G401.6 (cell line): Measurements from ENCODE around the gene FA2H.
"Not testable (repeated sequence)": the region's sequence is repeated elsewhere in the genome, so short reads cannot be mapped to it uniquely, and the experiment has no call there.

Experiments used
- FAIRE-seq: peaks from 2 replicates; lab custom pipeline; 2012; peaks lifted over from hg19 to GRCh38; lab: Jason Lieb, UNC

Gene FA2H

GRCh38 chr16:74769586-74770190 lies 4.9 kb downstream of the FA2H start:
- FAIRE-seq: no peak

- no peak for FAIRE-seq
Measured at GRCh38 chr16:74768239-74768638, 6.4 kb downstream of the FA2H start.

DNA sequence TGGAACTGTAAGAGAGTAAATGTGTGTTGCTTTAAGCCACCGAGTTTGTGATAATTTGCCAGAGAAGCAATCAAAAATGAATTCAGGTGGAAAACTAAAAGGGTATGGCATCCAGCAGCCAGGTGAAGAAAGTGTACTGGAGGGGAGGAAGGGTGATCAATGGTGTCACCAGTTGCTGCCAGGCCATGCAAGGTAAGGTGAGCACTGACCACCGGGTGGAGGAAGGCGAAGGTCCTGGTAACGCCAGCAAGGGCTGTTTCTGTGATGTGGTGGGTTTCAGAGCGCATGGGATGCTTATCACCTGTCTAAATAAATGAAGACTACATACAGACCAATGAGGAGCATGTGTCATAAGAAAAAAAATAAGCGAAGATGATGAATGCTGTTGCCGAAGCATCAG lies 6.9 kb downstream of the FA2H start:
- no peak for FAIRE-seq

DNA sequence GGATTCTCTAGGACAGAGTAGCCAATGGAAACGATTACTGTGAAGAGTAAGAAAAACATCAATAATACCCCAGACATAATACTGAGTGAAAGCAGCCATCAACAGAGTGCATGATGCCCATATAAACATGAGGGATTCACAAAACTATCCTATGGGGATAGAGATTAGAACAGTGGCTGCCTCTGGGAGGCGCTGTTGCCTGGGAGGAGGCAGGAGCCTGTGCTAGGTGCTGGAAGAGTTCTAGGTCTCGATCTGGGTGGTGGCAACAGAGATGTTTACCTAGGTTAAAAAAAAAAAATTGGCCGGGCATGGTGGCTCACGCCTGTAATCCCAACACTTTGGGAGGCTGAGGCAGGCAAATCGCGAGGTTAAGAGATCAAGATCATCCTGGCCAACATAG lies 7.9 kb downstream of the FA2H start:
- no peak for FAIRE-seq

DNA sequence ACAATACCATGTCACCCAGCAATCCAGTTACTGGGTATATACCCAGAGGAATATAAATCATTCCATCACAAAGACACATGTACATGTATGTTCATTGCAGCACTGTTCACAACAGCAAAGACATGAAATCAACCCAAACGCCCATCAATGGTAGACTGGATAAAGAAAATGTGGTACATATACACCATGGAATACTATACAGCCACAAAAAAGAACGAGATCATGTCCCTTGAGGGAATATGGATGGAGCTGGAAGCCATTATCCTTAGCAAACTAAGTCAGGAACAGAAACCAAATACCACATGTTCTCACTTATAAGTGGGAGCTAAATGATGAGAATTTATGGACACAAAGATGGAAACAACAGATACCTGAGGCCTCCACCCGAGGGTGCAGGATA lies 10.4 kb downstream of the FA2H start:
- FAIRE-seq: not testable (repeated sequence)

DNA sequence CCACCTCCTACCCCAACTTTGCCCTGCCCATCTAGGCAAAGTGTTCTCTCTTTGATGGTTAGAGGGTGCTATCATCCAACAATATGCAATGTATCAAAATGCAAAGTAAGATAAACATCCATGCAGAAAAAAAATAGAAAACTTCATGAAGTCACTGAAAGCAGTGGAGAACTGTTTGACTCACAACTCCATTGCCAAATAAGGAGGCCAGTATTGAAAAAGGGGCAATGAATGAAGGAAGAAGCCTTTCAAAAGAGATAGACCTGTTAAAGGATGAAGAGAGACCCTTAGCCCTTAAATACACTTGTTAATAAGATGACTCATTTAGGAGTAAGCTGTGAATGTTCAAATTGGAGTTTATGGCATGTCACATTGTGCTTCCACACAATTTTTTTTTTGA lies 13.0 kb downstream of the FA2H start:
- FAIRE-seq: no peak

GRCh38 chr16:74760007-74760767 lies 14.4 kb downstream of the FA2H start:
- no peak for FAIRE-seq

- FAIRE-seq: no peak
Measured at GRCh38 chr16:74759564-74759963, 15.1 kb downstream of the FA2H start.

GRCh38 chr16:74758801-74759200 lies 15.8 kb downstream of the FA2H start:
- FAIRE-seq: no peak

GRCh38 chr16:74757349-74757748 lies 17.3 kb downstream of the FA2H start:
- no peak for FAIRE-seq

DNA sequence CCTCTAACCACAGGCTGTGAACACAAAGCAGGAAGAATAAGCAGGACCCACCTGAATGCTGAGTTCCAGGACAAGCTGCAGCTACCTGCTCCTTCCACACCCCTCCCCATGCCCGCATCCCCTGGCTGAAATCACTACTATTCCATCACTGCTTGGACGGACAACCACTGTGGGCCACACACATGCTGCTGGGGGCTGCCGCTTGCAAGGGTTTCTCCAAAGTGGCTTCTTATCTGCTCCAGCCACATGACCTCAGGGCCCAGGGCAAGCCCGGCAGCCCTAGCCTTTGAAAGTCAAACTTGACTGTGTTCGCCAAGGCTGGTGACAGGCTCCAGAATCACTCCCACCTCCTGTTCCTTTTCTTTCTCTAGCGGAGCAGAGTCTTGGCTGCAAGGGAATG lies 18.4 kb downstream of the FA2H start:
- no peak for FAIRE-seq

GRCh38 chr16:74753180-74753579 lies 21.4 kb downstream of the FA2H start:
- no peak for FAIRE-seq

DNA sequence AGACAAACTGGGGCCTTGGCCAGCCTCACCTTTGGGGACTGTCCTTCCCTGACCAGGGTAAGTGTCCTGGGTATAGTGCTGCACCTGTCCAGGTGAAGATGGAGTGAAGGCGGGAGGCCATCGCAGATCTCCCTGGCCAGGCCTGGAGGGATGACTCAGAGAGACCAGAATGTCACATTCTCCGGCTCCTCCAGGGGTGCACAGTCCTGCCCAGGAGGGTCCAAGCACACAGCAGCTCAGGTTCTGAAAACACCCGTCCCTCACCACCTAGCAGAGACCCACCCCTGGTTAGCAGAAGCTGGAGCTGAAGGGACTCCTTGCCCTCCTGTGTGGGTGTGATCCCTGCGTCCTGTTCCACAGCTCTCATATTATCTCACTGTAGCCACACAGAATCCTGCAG lies 21.9 kb downstream of the FA2H start:
- FAIRE-seq: no peak

DNA sequence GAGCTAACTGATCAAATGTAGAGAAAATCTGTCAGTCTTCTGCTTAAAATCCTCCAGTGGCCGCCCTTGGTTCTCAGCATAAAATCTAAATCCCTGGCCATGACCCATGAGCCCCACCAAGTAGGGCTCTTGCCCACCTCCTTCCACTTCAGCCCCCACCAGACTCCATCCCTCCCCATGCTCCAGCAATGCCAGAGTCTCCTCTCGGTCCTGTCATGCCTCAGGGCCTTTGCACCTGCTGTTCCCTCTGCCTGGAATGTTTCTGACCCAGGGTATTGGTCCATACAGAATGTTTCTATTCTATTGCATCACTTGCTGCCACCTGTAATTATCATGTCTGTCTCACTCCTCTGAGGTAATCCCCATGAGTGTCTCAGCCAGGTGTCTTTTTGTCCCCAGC lies 22.4 kb downstream of the FA2H start:
- no peak for FAIRE-seq

- FAIRE-seq: no peak
Measured at GRCh38 chr16:74751658-74752057, 23.0 kb downstream of the FA2H start.

DNA sequence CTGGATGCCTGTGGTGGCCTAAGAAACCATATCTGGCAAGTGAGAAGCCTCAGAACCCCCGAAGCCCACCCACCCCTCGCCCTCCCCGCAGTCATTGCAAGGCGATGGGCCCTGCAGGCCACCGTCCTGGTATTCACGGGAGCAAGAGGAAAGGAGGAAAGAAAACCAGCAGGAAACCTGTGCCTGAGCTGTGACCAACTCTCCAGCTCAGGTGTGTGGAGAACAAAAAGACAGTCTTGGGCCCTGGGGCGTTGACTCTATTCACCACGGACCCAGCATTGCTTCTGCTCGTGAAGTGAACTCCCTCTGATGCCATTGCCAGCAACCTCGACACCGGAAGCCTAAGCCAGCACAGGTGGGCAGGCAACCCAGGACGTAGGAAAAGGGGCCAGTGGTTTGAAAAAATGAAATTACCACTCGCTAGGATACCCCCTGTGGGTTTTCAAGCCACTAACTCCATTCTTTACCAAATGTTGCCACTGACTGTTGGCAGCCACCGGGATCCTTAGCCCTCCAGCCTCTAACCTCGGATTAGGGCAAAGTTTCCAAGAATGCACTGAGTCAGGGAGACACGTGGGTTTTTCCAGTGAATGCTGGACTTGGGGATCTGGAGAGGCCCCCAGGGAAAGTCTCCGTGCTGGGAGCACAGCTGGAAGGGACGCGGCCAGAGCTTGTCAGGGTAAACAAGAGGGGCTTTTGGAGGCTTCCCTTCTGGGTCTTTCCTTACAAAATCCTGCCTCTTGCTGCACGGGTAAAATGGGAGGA lies 25.1 kb downstream of the FA2H start:
- FAIRE-seq: no peak

- FAIRE-seq: no peak
Measured at GRCh38 chr16:74748616-74749026, 26.0 kb downstream of the FA2H start.

DNA sequence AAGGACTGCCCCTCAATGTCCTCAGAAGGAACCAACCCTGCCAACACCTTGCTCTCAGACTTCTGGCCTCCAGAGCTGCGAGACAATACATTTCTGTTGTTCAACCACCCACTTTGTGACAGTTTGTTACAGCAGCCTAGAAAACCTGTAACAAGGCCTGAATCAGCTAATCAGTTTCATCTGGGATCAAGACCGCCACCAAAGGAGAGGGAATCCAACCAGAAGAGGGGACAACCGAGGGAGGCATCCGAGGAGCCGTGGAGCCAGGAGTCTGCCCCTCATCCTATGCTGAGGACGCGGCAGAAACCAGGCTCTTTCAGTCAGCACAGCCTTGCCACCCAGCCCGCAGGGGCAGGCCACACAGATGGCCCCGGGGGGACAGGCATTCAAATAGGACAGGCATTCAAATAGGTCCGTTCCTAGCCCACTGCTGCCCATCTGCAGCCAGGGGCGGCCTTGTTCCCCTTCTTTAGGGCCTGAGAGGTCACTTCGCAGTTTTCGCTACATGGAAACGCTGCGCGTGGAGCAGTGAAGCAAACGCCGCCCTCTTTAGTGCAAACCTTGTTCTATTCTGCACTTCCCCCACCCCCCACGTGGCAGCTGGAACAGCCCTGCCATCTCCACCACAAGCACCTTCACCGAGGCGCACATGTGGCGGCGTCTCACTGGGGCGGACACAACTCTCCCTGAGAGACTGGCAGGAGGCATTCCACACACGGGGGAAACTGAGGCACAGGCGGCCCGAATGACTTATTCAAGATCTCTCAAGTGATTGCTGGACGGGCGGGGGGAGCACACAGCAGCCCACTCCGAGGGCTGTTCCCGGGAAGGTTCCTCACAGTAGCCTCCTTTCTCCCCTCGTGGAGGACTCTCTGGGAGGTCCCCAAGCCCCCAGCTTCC lies 26.7 kb downstream of the FA2H start:
- no peak for FAIRE-seq

DNA sequence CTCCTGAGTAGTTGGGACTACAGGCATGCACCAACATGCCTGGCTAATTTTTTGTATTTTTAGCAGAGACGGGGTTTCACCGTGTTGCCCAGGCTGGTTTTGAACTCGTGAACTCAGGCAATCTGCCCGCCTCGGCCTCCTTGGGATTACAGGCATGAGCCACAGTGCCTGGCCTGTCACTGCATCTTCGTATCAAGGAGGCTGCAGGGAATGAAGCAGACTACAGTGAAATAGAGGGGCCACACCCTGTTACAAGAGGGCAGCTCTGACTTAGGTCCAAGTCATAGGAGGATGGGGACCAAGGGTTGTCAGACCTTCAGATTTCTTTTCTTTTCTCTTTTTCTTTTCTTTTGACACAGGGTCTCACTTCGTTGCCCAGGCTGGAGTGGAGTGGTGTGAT lies 28.7 kb downstream of the FA2H start:
- FAIRE-seq: no peak

DNA sequence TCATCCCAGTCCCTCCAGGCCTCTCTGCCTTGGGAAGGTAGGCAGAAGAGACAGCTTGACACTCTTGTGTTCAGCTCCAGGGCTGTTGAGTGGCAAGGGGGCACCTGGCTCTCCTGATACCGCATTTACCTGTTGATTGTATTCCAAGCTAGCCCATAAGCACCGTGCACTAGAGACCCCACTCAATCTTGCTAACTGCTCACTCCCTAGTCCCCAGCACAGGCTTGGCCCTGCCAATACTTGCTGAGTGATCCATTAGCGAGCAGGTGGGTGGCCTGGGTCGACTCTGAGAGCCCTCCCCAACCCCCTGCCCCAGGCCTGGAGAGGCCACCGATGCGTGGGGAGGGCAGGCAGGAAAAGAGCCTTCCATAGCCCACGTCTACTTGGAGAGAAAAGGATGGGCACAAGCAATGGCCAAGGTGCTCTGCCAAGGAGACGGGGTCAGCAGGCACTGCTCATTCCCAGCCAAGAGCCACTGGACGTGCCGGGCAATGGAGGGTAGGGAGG lies 29.5 kb downstream of the FA2H start:
- no peak for FAIRE-seq

GRCh38 chr16:74744566-74744965 lies 30.1 kb downstream of the FA2H start:
- no peak for FAIRE-seq

DNA sequence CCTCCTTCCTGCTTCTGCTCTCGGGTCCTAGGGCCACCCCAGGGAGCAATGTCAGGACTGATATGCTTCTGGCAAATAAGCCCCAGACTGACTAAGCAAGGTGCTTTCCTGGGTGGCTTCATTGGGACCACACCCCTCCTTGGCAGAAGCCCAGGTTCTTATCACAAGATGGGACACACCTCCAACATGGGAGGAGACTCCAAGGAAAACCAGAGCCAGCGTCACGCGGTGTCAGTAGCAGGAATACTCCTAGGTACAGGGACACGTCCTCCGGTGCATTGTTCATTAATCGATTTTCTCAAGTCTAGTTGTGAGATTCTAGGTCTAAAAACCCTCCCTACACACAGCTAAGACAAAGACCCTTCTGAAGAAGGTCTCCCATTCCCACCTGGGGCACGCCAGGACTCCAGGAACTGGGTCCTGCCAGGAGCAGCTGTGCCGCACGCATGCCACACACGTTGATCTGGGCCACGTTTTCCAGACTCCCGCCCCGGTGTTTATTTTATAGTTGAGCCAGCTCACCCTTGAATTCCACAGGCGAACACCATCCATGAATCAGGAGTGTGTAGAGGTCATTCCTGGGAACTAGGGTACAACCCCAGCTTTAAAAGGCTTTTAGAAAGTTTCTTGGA lies 30.8 kb downstream of the FA2H start:
- FAIRE-seq: no peak
